CD4-positive, alpha-beta T cell treated with Interleukin-4 for 1 hour (primary cell): ENCODE results near the gene ZMPSTE24.
"Not testable (repeated sequence)": the region's sequence is repeated elsewhere in the genome, so short reads cannot be mapped to it uniquely, and the experiment has no call there.

Experiments
- DNase-seq, 2 donors: peaks; one replicate each; pipeline ENCODE4 v3.0.0-alpha.2; 2020 to 2022

The ZMPSTE24 gene

DNA sequence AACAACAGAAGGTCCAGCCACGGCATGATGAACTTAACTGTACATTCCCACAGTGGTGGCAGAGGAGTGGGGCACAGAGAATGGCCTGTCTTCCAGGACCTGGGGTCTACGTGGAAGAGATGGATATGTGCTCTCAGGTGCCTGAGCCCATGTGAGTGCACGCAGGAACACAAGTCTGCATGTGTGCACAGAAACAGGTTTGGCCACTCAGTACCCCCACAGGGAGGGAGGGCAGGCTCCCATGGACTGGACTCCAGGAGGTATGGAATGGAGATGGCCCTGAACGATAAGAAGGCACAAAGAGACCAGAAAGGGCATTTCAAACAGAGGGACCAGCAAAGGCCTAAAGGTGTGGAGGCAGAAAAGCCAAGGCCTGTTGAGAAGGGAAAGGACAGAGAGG, 48.3 kb downstream of the ZMPSTE24 start:
- no peak for DNase-seq

DNA sequence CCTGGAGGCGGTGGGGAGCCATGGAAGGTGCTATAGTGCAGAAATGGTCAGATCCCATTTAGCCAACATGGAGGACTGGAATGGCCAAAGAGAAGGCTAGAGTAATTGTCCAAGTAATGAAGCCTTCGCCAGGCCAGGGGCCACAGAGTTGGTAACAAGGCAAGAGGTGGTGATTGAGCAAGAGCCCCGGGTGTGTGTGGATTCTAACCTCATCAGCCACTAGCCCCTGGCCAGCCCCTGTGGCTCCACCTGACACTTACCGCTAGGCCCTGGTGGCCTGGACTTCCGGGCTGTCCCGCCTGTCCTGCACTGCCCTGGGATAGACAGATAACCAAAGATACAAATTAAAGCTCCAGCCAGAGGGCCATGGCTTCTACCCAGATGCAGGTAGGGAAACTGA, 49.1 kb downstream of the ZMPSTE24 start:
- DNase-seq: no peak

GRCh38 chr1:40308036-40308727, 50.1 kb downstream of the ZMPSTE24 start:
- no peak for DNase-seq

DNA sequence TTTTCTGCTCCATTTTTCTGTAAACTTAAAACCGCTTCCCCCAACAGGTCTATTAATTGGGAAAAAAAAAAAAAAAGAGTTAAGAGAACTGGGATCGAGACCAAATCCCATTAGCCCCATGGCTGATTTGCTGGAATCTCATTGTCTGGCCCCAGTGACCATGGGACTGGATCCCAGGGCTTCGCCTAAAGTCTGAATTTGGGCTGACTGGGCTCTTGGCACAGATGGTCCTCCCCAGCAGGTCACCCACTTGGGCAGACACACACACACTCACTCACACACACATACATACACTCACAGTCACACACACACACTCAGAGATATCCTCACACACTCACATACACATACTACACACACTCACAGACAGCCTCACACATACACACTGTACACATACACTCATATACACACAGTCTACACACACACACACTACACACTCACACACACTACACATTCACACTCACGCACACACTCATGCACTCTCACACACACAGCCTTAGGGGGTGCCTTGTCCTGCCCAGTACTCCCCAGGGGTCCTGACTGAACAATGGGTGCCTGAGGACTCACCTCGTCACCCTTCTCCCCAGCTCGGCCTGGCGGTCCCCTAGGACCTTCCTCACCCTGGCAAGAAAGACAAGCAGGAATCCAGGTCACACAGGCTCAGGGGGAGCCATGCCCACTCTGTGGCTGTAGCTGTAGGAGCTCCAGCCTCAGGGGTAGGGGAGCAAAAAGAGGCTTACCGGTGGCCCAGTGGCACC, 51.5 kb downstream of the ZMPSTE24 start:
- DNase-seq: no peak

DNA sequence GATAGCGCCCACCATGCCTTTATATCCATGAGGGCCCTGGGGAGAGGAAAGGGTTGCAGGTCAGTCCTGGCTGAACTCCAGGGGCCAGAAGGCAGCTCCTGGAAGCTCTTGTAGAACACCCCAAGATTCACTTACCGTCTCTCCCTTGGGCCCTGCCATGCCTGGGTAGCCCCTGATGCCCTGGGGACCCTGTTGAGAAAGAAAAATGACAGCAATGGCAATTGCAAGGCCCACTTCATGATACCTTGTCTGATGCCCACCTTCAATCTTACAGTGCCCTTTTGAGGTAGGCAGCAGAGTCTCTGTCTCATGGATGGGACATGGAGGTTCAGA, 52.1 kb downstream of the ZMPSTE24 start:
- DNase-seq: no peak

DNA sequence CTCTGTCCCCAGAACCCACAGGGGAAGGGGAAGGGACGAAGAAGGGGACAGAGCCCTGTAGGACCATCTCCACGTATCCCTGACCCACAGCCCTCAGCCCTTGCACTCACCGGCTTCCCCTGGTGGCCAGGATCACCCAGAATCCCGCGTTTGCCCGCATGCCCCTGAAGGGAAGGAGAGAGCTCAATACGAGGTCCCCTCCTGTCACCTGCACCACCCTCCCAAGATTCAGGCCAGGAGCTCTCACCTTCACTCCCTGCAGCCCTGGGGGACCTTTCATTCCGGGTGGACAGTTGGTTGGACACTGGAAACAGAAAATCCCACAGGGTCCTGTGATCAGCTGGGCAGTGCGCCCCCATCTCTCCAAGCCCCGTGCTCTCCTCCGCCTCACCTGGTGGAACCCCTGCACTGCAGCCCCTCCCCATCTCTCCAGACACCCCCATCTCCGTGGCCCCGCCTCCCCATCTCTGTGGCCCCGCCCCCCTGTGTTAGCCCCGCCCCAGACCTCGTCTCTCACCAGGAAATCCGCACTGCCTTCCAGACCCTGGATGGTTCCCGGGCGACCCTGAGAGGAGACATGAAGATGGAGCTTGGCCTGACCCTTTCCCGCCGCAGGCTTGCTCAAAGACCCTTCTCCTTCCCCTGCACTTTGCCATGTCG, 53.1 kb downstream of the ZMPSTE24 start:
- no peak for DNase-seq

DNA sequence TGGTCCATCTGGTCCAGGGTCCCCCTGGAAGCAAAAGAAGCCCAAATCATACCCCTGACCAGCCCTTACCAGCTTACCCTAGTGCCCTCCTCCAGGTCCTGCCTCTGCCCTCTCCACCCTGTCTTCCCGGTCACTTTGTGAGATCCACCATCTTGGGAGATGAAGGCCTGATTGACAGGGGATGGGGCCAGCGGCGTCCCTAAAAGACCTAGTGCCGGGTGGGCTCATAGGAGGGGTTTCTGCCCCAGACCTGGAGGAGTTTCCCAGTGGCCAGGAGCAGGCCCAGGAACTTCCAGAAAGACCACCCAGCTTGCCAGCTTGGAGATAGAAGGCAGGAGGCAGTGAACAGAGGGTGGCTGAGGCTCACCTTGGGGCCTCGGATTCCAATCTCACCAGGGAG, 53.7 kb downstream of the ZMPSTE24 start:
- no peak for DNase-seq

DNA sequence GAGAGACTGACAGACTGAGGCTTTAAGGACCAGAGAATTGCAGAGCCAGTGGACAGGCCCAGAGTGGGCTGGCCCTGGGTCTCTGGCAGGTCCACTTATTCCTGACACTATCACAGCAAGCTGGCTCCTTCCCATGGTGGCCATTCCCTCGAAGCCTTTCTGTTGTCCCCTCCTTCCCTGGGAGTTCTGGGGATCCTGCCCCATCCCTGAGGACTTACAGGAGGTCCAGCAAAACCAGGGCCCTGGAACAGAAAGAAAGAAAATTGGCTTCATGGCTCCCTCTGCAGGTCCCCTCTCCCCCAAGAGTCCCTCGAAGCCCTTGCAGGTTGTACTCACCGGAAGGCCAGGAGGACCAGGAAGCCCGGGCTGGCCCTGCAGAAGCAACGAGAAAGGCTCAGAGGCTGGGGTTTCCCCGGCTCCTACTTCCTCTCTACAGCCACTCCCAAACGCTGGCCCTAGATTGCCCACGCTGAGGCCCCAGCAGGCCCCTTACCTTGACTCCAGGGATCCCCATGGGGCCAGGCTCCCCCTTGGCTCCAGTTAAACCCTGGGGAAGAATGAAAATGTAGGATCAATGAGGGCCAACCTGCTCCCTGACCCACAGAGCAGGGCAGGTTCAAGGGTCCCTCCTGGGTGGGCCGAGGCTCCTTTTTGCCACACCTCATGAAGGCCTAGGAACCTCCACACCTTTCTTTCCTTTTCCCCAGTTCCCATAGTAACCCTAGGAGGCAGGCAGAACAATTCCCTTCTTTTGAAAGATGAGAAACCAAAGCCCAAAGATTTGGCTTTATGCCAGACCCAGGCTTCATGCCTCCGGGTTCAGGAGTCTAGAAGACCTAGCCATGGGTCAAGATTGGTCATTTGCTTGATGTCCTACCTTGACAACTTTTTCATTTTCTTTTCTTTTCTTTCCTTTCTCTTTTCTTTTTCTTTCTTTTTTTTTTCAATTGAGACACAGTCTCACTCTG, 54.5 kb downstream of the ZMPSTE24 start:
- DNase-seq: peak; percentile 36 to 68

DNA sequence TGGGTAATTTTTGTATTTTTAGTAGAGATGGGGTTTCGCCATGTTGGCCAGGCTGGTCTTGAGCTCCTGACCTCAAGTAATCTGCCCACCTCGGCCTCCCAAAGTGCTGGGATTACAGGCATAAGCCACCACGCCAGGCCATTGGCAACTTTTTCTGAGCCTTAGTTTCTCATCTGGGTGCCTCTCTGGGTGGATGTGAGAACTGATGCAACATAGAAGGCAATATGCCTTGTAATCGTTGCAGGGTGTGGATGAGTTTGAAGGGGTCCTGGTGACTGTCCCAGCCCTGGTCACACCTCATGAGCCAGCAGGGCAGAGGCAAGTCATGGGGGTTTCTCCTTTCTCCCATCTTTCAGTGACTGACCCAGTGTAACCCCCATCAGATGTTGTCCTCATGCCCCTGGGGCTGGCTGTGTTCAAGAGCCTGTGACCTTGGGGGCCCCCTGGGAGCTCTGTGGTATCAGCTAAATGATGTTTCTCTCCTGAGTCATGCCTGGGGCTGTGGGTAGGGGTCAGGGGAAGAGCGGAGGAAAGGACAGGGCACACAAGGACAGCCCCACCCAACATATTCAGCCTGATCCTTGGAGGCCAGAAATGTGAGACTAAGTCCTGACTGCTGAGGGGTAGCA, 55.4 kb downstream of the ZMPSTE24 start:
- DNase-seq: peak in 1 of 2 donors; percentile 20

- DNase-seq: no peak
Measured at GRCh38 chr1:40313958-40314720, 56.1 kb downstream of the ZMPSTE24 start.

GRCh38 chr1:40314721-40315238, 56.7 kb downstream of the ZMPSTE24 start:
- DNase-seq: no peak

- peak; percentile 89 to 91 for DNase-seq
Measured at GRCh38 chr1:40315239-40315794, 57.3 kb downstream of the ZMPSTE24 start.

DNA sequence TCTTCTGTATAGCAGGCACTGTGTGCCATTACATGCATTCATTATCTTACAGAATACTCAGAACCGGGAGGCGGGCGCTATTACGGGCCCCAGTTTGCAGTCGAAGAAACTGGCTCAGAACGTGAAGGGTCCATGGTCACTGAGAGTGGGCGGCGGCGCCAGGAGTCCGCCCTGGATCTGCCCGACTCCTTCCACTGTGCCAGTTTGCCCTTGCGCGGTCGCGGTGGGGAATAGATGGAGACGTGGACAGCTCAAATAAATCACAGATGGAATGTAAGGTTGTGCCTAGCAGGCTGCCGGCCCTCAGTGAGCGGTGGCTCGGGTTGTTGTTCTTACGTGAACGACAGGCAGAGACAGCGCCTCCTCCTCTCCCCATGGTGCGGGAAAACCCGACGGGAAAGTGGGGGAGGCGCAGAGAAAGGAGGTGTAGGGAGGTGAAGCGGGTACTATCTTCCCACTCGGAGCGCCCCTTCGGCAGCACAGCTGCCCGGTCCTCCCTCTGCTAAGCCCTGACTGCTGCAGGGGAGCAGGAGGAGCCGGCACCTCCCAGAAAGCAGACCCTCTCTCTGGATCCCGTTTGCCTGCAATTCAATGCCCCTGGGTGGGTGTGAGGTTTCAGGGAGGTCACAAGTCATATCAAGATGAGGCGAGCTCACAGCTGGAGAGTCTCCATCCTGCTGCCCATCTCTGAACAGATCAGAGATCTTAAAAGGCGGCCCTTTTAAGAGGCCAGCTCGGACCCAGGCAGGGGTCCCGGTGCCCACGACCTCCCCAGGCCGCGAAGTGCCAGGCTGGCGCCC, 58.0 kb downstream of the ZMPSTE24 start:
- peak; percentile 13 to 23 for DNase-seq

DNA sequence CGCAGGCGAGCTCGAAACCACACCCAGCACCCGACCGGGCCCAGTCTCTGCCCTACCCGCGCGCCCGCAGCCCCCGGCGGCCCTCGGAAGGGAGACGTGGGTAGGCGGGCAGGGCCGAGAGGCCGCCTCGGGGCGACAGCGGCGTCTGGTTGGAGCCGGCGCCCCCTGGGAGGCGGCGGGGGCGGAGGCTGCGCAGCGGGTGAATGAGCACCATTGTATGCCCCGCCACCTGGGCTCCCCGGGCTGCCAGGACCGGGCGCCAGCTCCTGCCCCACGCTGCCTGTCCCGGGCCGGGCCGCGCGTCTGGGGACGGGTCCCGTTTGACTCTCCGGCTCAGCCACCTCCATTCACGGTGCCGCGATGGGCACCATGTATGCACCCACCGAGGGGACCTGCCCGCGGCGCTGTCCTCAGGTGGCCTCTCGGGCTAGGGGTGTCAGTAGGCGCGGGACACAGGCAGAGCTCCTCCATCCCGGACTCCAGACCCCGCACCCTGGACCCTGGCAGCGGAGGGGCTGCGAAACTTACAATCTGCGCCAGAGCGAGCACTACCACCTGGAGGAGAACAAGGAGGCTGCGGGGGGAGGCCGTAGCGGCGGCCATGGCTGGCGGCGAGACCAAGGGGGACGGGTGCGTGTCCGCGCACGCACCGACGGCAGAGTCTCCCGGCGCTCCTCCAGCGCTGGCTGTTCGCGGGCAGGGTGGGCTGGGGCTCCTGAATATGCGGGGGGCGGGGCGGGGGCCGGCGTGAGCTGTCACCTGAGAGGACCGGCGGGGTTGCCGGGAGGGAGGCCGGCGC, 58.8 kb downstream of the ZMPSTE24 start, which contains the start of gene COL9A2:
Gene COL9A2 (minus strand): TSS at position 692 of the 799 bp plus-strand sequence. CDS start 89 bp downstream, at position 603.
- peak; percentile 65 to 69 for DNase-seq

GRCh38 chr1:40317394-40318074, 59.5 kb downstream of the ZMPSTE24 start:
- DNase-seq: no peak

- DNase-seq: no peak
Measured at GRCh38 chr1:40318476-40318875, 60.4 kb downstream of the ZMPSTE24 start.

DNA sequence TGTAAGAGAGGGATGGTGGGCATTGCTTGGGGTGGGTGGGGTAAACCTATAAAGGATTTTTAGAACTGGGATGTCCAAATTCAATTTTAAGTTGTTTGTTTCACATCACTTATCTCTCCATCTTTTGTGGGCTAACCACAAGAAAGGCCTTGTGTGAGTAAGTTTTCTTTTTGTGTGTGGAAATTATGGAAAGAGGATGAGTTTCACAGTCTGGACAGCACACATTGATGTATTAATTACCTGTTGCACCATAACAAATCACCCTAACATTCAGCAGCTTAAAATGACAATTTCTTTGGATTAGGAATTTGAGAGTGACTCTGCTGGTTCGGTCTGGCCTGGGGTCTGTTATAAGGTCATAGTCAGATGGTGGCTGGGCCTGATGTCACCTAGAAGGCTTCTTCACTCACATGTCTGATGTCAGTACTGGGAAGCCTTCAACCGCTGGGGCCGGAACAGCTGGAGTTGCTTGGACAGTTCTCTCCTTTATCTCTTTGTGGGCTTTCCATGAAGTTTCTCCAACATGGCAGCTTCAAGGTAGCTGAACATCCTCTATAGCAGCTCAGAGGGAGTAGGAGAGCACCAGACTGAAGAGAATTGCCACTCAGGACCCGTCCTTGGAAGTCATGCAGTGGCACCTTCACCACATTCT, 61.1 kb downstream of the ZMPSTE24 start:
- no peak for DNase-seq

DNA sequence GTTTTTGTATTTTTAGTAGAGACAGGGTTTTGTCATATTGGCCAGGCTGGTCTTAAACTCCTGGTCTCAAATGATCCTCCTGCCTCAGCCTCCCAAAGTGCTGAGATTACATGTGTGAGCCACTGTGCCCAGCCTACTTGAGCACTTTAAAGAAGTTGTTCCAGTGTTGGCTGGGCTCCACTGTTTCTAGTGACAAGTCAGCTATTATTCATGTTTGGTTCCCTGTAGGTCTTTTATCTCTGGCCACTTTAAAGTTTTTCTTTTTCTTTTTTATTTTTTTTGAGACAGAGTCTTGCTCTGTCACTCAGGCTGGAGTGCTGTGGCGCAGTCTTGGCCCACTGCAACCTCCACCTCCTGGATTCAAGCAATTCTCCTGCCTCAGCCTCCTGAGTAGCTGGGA, 73.4 kb downstream of the ZMPSTE24 start:
- DNase-seq: not testable (repeated sequence)
